GM19467 (cell line): ENCODE results near the gene SSBP1.
"Not testable (repeated sequence)": the region's sequence is repeated elsewhere in the genome, so short reads cannot be mapped to it uniquely, and the experiment has no call there.

ENCODE experiments used
- ATAC-seq: cut with Tn5 transposase; IDR thresholded peaks from one replicate; pipeline ENCODE4 v1.9.1; 2021; ENCODE audit warnings: mild to moderate bottlenecking, moderate library complexity; ENCODE audit not compliant: unreplicated experiment

The SSBP1 gene

GRCh38 chr7:141737836-141738591 is at the start of gene SSBP1:
TSS of gene SSBP1 (plus strand) at chr7:141738358. CDS start at chr7:141739167, 809 bp downstream.
- peak; percentile 92 for ATAC-seq

GRCh38 chr7:141689072-141689825 is 48.9 kb upstream of the SSBP1 start:
- ATAC-seq = not testable (repeated sequence)

GRCh38 chr7:141691540-141691939 is 46.6 kb upstream of the SSBP1 start:
- ATAC-seq = no peak

- no peak for ATAC-seq
Observed at GRCh38 chr7:141691961-141692360, 46.2 kb upstream of the SSBP1 start.

GRCh38 chr7:141693082-141693481 is 45.1 kb upstream of the SSBP1 start:
- no peak for ATAC-seq

- ATAC-seq = no peak
Observed at GRCh38 chr7:141695803-141696289, 42.3 kb upstream of the SSBP1 start.

- no peak for ATAC-seq
Observed at GRCh38 chr7:141696348-141696747, 41.8 kb upstream of the SSBP1 start.

GRCh38 chr7:141697211-141697871 is 40.8 kb upstream of the SSBP1 start:
- ATAC-seq = no peak

GRCh38 chr7:141698247-141699015 is 39.7 kb upstream of the SSBP1 start:
- no peak for ATAC-seq

GRCh38 chr7:141699860-141700259 is 38.3 kb upstream of the SSBP1 start:
- ATAC-seq = no peak

GRCh38 chr7:141700296-141700847 is 37.8 kb upstream of the SSBP1 start:
- no peak for ATAC-seq

- no peak for ATAC-seq
Observed at GRCh38 chr7:141700848-141701371, 37.2 kb upstream of the SSBP1 start.

GRCh38 chr7:141701489-141702046 is 36.6 kb upstream of the SSBP1 start:
- peak; percentile 80 for ATAC-seq

- ATAC-seq = peak; percentile 63
Observed at GRCh38 chr7:141702047-141702567, 36.1 kb upstream of the SSBP1 start, which contains the start of gene DENND11. TSS of gene DENND11 (minus strand) at chr7:141702166. CDS start at chr7:141702153, 13 bp downstream.

- no peak for ATAC-seq
Observed at GRCh38 chr7:141702892-141703291, 35.3 kb upstream of the SSBP1 start.

GRCh38 chr7:141704112-141704511 is 34.0 kb upstream of the SSBP1 start:
- no peak for ATAC-seq

GRCh38 chr7:141704741-141705140 is 33.4 kb upstream of the SSBP1 start:
- ATAC-seq = no peak

- ATAC-seq = no peak
Observed at GRCh38 chr7:141706239-141707064, 31.7 kb upstream of the SSBP1 start.

GRCh38 chr7:141708351-141708750 is 29.8 kb upstream of the SSBP1 start, which contains the start of gene WEE2:
TSS of gene WEE2 (plus strand) at chr7:141708353. CDS start at chr7:141708759, 406 bp downstream.
- ATAC-seq = no peak
